Measurements from ENCODE around the gene MED22. TPM values are rescaled to one million over a fixed set of nuclear protein-coding genes. Genes with fewer than 3 reads are reported as not detected.

Gene MED22
- total RNA-seq, 3 donors from 2014 or later (not counting 1 experiment from before 2014, with no cell fraction given): 23.8 to 37.0 (median 28.1) TPM

DNA sequence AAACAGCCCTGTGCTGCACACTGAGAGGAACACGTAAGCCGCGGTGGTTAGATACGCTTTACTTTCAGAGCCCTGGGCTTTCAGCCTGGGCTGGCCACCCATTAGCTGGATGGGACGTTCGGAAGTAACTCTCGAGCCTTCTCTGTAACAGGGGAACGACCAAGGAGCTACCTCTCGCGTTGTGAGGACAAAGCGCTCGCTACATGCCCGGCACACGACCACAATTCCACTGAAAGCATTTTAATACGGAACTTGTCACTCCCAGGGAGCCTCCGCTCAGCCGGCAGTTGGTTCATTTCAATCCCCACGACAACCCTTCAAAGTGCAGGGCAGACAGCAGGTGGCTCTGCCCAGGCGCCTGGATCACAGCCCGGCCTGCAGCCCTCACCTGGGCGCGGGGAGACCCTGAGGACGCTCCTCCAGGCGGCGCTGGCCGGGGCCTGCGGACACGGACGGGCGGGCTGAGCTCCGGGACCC lies 8.0 kb upstream of the MED22 start:
- Histone ChIP-seq H3K4me1 (ENCODE audit: control insufficient read depth, insufficient read depth, low read length) (peaks cover 37% of the 10 kb centered on the region), H3K27ac (ENCODE audit: low read length) (peak overlapping the region; percentile 49), H3K4me3 (ENCODE audit: low read length) (peak overlapping the region; percentile 49), H3K36me3 (ENCODE audit: control insufficient read depth, insufficient read depth, low read length) (peaks cover 43% of the 10 kb centered on the region), H3K9me3 (ENCODE audit: control insufficient read depth, insufficient read depth, low read length) (no peaks in the 10 kb centered on the region), H3K27me3 (ENCODE audit: control insufficient read depth, insufficient read depth, low read length) (no peaks in the 10 kb centered on the region)
- no peak for TF ChIP-seq CTCF (IDR thresholded peaks at IDR 0.05)
- Mint-ChIP-seq H3K36me3 (peaks cover 5% of the 10 kb centered on the region), H3K9me3 (no peaks in the 10 kb centered on the region), H3K27ac (peak overlapping the region; percentile 77 to 87), H3K4me3 (peak overlapping the region; percentile 87), H3K27me3 (ENCODE audit: low read depth in 2 of 2) (no peaks in the 10 kb centered on the region), H3K4me1 (peaks cover 22 to 35% of the 10 kb centered on the region in 2 donors)
- DNase-seq (no peak), ATAC-seq (peak; percentile 29 to 45 (median 45))
- under 1% methylated on average over 31 of the region's 31 CpGs for WGBS (ENCODE audit: insufficient coverage)
- intact Hi-C loops (cut with micrococcal nuclease): loop anchor here (2.0 kb wide), 1 partner anchor 15 kb away; no protein-coding TSS in a partner anchor

- no peaks in the 10 kb centered on the region for H3K9me3 ChIP-seq (ENCODE audit: control insufficient read depth, insufficient read depth, low read length)
- H3K4me1 ChIP-seq (ENCODE audit: control insufficient read depth, insufficient read depth, low read length): peaks cover 39% of the 10 kb centered on the region
- no peak overlapping the region for H3K4me3 ChIP-seq (ENCODE audit: low read length)
- H3K4me1 Mint-ChIP-seq: peaks cover 26 to 36% of the 10 kb centered on the region in 2 donors
- H3K36me3 Mint-ChIP-seq: peaks cover 5% of the 10 kb centered on the region
- peaks cover 46% of the 10 kb centered on the region for H3K36me3 ChIP-seq (ENCODE audit: control insufficient read depth, insufficient read depth, low read length)
- peak overlapping the region; percentile 35 for H3K4me3 Mint-ChIP-seq
- DNase-seq: no peak
- H3K27me3 ChIP-seq (ENCODE audit: control insufficient read depth, insufficient read depth, low read length): no peaks in the 10 kb centered on the region
- WGBS (ENCODE audit: insufficient coverage): 92% methylated on average over 7 of the region's 7 CpGs
- no peak overlapping the region for H3K27ac ChIP-seq (ENCODE audit: low read length)
- intact Hi-C loops (cut with micrococcal nuclease): no loop called here
- no peak for ATAC-seq
- H3K9me3 Mint-ChIP-seq: no peaks in the 10 kb centered on the region
- H3K27me3 Mint-ChIP-seq (ENCODE audit: low read depth in 2 of 2): no peaks in the 10 kb centered on the region
- peak overlapping the region in 1 of 2 donors; percentile 77 for H3K27ac Mint-ChIP-seq
- TF ChIP-seq CTCF (IDR thresholded peaks at IDR 0.05): no peak
Observed at GRCh38 chr9:133354766-133355165, 6.8 kb upstream of the MED22 start.

DNA sequence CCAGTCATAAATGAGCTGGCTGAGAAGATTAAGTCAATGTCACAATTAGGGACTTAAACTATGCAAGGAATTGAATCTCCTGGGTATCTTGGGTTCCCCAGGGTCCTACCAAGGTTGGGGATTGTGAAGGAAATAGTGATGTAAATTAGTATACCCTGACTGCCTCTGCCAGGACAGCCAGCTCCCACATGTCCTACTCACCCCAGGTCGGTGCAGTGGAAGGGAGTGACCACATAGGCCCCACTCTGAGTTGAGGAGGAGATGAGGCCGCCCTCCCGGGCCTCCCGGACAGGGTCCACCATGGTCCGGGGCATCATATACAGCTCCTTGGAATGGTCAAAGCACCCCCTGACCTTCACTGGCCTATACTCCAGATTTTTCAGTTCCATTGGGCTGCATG lies 5.6 kb upstream of the MED22 start:
- no peaks in the 10 kb centered on the region for H3K27me3 ChIP-seq (ENCODE audit: control insufficient read depth, insufficient read depth, low read length)
- ATAC-seq (no peak), DNase-seq (no peak)
- Mint-ChIP-seq H3K4me3 (no peak overlapping the region), H3K27me3 (ENCODE audit: low read depth in 2 of 2) (no peaks in the 10 kb centered on the region), H3K36me3 (peaks cover 5% of the 10 kb centered on the region), H3K9me3 (no peaks in the 10 kb centered on the region), H3K27ac (peak overlapping the region in 1 of 2 donors; percentile 64), H3K4me1 (peaks cover 33 to 43% of the 10 kb centered on the region in 2 donors)
- intact Hi-C loops (cut with micrococcal nuclease): no loop called here
- 96% methylated on average over 5 of the region's 5 CpGs for WGBS (ENCODE audit: insufficient coverage)
- H3K4me1 ChIP-seq (ENCODE audit: control insufficient read depth, insufficient read depth, low read length): peaks cover 49% of the 10 kb centered on the region
- no peak overlapping the region for H3K4me3 ChIP-seq (ENCODE audit: low read length)
- no peak for TF ChIP-seq CTCF (IDR thresholded peaks at IDR 0.05)
- no peak overlapping the region for H3K27ac ChIP-seq (ENCODE audit: low read length)
- H3K36me3 ChIP-seq (ENCODE audit: control insufficient read depth, insufficient read depth, low read length): peaks cover 50% of the 10 kb centered on the region
- no peaks in the 10 kb centered on the region for H3K9me3 ChIP-seq (ENCODE audit: control insufficient read depth, insufficient read depth, low read length)

All from natural killer cell (primary cell).